Measurements from ENCODE around the gene NRG2.

NRG2 gene

GRCh38 chr5:139845846-139846681 lies 197.0 kb downstream of the NRG2 start:
- no peak for DNase-seq (ENCODE audit: low read depth in 1 of 2, low spot score in 1 of 2)
- TF ChIP-seq JUND (IDR thresholded peaks at IDR 0.05; ENCODE audit: low read depth), result no peak

GRCh38 chr5:139844472-139845145 lies 198.5 kb downstream of the NRG2 start:
- TF ChIP-seq JUND (IDR thresholded peaks at IDR 0.05; ENCODE audit: low read depth), result no peak
- in situ Hi-C loops (cut with HindIII; ENCODE audit: low pct_unique_long_range_greater_than_20kb, low sequenced_read_pairs), result no loop called here
- DNase-seq (ENCODE audit: low read depth in 1 of 2, low spot score in 1 of 2), result peak; percentile 77 to 82

More at GRCh38 chr5:139845846-139846681, 197.0 kb downstream of the NRG2 start:
- in situ Hi-C loops (cut with HindIII; ENCODE audit: low pct_unique_long_range_greater_than_20kb, low sequenced_read_pairs), result no loop called here

GRCh38 chr5:139843991-139844390 lies 199.1 kb downstream of the NRG2 start:
- DNase-seq (ENCODE audit: low read depth in 1 of 2, low spot score in 1 of 2), result no peak
- TF ChIP-seq JUND (IDR thresholded peaks at IDR 0.05; ENCODE audit: low read depth), result no peak
- in situ Hi-C loops (cut with HindIII; ENCODE audit: low pct_unique_long_range_greater_than_20kb, low sequenced_read_pairs), result no loop called here

GRCh38 chr5:139842321-139842720 lies 200.8 kb downstream of the NRG2 start:
- in situ Hi-C loops (cut with HindIII; ENCODE audit: low pct_unique_long_range_greater_than_20kb, low sequenced_read_pairs), result no loop called here
- no peak for TF ChIP-seq JUND (IDR thresholded peaks at IDR 0.05; ENCODE audit: low read depth)
- no peak for DNase-seq (ENCODE audit: low read depth in 1 of 2, low spot score in 1 of 2)

- no peak for DNase-seq (ENCODE audit: low read depth in 1 of 2, low spot score in 1 of 2)
- in situ Hi-C loops (cut with HindIII; ENCODE audit: low pct_unique_long_range_greater_than_20kb, low sequenced_read_pairs), result no loop called here
- TF ChIP-seq JUND (IDR thresholded peaks at IDR 0.05; ENCODE audit: low read depth), result no peak
Measured at GRCh38 chr5:139841549-139841948, 201.6 kb downstream of the NRG2 start.

GRCh38 chr5:139839918-139840317 lies 203.2 kb downstream of the NRG2 start:
- no peak for DNase-seq (ENCODE audit: low read depth in 1 of 2, low spot score in 1 of 2)
- in situ Hi-C loops (cut with HindIII; ENCODE audit: low pct_unique_long_range_greater_than_20kb, low sequenced_read_pairs), result no loop called here
- no peak for TF ChIP-seq JUND (IDR thresholded peaks at IDR 0.05; ENCODE audit: low read depth)

- TF ChIP-seq JUND (IDR thresholded peaks at IDR 0.05; ENCODE audit: low read depth), result no peak
- no peak for DNase-seq (ENCODE audit: low read depth in 1 of 2, low spot score in 1 of 2)
- in situ Hi-C loops (cut with HindIII; ENCODE audit: low pct_unique_long_range_greater_than_20kb, low sequenced_read_pairs), result no loop called here
Measured at GRCh38 chr5:139839232-139839815, 203.8 kb downstream of the NRG2 start.

GRCh38 chr5:139838381-139839197 lies 204.5 kb downstream of the NRG2 start:
- DNase-seq (ENCODE audit: low read depth in 1 of 2, low spot score in 1 of 2), result no peak
- in situ Hi-C loops (cut with HindIII; ENCODE audit: low pct_unique_long_range_greater_than_20kb, low sequenced_read_pairs), result no loop called here
- TF ChIP-seq JUND (IDR thresholded peaks at IDR 0.05; ENCODE audit: low read depth), result no peak

GRCh38 chr5:139837711-139838380 lies 205.3 kb downstream of the NRG2 start:
- in situ Hi-C loops (cut with HindIII; ENCODE audit: low pct_unique_long_range_greater_than_20kb, low sequenced_read_pairs), result no loop called here
- no peak for TF ChIP-seq JUND (IDR thresholded peaks at IDR 0.05; ENCODE audit: low read depth)
- no peak for DNase-seq (ENCODE audit: low read depth in 1 of 2, low spot score in 1 of 2)

- in situ Hi-C loops (cut with HindIII; ENCODE audit: low pct_unique_long_range_greater_than_20kb, low sequenced_read_pairs), result no loop called here
Measured at GRCh38 chr5:139836469-139837208, 206.5 kb downstream of the NRG2 start.

GRCh38 chr5:139835656-139836055 lies 207.4 kb downstream of the NRG2 start:
- in situ Hi-C loops (cut with HindIII; ENCODE audit: low pct_unique_long_range_greater_than_20kb, low sequenced_read_pairs), result no loop called here
- peak in 1 of 2 experiments; percentile 60 for DNase-seq (ENCODE audit: low read depth in 1 of 2, low spot score in 1 of 2)
- TF ChIP-seq JUND (IDR thresholded peaks at IDR 0.05; ENCODE audit: low read depth), result no peak

More at GRCh38 chr5:139836469-139837208, 206.5 kb downstream of the NRG2 start:
- no peak for DNase-seq (ENCODE audit: low read depth in 1 of 2, low spot score in 1 of 2)
- TF ChIP-seq JUND (IDR thresholded peaks at IDR 0.05; ENCODE audit: low read depth), result no peak
